GM18505 (cell line): ENCODE data around the gene WDR35.
"Not testable (repeated sequence)": the region's sequence is repeated elsewhere in the genome, so short reads cannot be mapped to it uniquely, and the experiment has no call there.

Experiments used
- ATAC-seq: cut with Tn5 transposase; IDR thresholded peaks from one replicate; pipeline ENCODE4 v1.9.1; 2021; ENCODE audit not compliant: unreplicated experiment
- POLR2A ChIP-seq: IDR thresholded peaks from 4 replicates; pipeline ENCODE4 v1.6.1; 2011; ENCODE audit warnings: borderline replicate concordance; ENCODE audit not compliant: insufficient read depth, insufficient read length; ENCODE audit errors: extremely low read depth

The WDR35 gene

DNA sequence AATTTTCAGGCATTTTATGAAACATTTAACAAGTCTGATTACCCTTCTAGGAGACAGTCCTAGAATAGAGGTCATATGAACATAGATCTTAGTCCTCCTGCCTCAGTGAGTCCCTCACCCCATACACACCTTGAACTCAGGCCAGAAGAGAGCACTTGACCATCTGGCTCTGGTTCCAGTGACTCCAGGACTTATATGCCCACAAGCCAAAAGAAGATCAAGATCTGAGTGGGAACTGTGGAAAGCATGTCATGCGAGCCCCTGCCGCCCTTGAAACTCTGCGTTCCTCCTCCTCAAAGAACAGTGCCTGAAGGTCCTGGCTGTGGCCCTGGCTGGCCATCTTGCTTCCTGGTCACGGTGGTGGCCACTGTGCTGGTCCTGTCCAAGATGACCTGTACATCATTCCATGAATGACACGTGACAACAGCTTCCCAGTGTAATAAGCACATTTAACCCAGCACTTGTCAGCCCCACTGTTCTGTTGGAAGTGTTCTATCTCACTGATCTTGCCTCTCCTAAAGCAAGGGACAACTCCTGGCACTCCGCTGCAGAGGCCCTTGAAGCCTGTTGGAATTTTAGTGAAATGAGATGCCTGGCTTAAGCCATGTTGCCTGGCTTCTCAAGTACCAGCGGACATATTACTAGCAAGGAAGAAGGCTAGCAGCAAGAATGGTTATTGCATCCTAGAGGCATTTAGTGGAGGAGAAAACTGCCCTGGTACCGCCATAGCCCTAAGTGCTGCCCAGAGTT is 105.8 kb downstream of the WDR35 start:
- ATAC-seq, result no peak
- TF ChIP-seq POLR2A, result no peak

DNA sequence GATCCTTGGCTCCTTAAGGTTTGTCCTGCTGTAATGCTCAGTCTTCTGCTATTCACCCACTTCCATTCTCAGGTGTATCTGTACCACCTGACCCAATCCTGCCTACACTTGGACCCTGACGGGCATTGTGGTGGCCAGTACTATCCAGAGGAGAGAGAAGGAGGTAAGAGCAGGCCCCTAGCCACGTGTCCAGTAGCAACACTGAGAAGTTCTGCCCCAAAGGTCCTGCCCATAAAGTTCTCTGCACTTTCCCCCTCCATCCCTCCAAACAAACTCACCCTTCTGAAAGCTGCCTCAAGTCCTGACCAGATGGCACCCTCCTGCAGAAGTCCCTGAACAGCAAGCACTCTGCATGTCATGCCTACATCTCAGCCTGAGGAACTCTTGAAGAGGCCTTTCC is 106.4 kb downstream of the WDR35 start:
- ATAC-seq, result no peak
- no peak for TF ChIP-seq POLR2A

DNA sequence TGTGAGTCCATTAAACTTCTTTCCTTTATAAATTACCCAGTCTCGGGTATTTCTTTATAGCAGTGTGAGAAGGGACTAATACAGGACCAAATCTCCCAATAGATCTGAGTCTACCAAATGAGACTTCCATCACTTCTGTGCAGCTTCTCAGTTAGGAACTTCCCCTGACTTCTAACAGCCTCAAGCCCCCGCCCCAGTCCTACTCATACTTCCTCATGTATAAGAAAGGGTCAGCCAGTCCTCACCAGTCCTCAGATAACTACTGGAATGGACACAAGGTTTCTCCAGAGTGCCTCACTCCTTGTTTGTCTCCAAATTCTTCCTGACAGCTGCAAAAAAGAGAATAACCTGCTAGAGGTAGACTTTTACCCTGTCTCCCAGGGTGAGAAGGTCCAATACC is 107.6 kb downstream of the WDR35 start:
- TF ChIP-seq POLR2A, result no peak
- no peak for ATAC-seq

DNA sequence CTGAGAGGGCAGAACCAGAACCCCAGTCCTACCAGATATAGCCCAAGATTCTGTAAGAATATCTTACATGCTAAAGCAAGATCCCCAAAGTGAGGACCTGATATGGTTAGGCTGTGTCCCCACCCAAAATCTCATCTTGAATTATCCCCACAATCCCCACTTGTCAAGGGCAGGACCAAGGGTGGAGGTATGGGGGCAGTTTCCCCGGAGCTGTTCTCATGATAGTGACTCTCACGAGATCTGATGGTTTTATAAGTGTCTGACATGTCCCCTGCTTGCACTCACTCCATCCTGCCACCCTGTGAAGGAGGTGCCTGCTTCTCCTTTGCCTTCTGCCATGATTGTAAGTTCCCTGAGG is 108.0 kb downstream of the WDR35 start:
- no peak for TF ChIP-seq POLR2A
- ATAC-seq, result no peak

DNA sequence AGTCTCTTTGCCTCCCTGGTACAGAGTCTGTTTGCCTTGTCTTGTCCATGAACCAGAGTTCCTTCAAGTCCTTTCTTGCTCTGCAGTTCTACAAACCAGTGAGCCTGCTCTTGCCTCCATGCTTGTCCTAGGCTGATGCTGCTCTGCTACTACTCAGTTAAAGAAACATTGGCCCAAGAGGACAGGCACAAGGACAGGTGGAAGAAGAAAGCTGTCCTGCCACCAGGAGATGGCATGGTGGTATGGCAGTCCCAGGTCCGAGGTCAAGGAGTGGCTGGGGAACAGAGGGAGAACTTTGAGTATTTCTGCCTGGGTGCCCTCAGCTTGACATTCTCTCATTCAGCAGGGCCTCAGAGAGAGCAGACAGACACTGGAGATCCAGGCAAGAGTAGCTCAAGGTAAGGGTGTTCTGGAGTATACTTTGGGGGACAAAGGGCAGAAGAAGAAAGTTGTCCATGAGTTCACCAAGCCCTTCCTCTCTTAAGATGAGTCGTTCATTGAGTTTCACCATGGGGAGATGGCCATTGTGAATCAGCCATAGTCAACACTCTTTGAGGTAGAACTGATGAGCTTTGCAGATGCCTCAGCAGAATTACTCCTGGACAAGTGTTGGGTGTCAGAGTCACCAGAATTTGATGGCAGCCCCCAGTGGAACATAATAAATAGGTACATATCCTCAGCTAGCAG is 108.5 kb downstream of the WDR35 start:
- ATAC-seq, result no peak

DNA sequence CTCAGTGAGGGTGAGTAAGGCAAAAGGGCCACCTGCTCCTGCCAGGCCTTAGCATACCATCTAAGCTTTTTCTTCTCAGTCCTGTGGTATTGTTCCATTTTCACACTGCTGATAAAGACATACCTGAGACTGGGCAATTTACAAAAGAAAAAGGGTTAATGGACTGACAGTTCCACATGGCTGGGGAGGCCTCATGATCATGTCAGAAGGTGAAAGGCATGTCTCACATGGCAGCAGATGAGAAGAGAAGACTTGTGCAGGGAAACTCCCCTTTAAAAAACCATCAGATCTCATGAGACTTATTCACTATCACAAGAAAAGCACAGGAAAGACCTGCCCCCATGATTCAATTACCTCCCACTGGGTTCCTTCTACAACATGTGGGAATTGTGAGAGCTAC is 109.7 kb downstream of the WDR35 start:
- ATAC-seq, result not testable (repeated sequence)

More for the DNA sequence above, 108.5 kb downstream of the WDR35 start:
- TF ChIP-seq POLR2A, result no peak

DNA sequence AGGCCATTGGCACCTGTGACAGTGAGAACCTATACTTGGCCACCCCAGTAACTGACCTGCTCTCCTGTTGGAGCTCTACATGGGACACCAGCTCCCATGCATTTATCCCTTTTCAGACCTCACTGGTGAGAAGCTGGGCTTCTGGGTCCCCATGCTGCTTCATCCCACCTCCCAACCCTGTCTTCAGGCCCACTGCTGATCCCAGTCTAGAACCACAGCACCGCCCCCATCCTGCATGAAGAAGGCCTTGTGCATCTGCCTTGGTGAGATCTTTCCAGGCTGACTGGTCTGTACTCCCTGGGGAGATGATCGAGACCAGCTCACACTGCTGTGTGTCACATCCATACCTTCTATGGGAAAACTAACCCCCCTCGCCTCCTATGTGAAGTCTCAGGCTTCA is 110.8 kb downstream of the WDR35 start:
- no peak for ATAC-seq
- no peak for TF ChIP-seq POLR2A

DNA sequence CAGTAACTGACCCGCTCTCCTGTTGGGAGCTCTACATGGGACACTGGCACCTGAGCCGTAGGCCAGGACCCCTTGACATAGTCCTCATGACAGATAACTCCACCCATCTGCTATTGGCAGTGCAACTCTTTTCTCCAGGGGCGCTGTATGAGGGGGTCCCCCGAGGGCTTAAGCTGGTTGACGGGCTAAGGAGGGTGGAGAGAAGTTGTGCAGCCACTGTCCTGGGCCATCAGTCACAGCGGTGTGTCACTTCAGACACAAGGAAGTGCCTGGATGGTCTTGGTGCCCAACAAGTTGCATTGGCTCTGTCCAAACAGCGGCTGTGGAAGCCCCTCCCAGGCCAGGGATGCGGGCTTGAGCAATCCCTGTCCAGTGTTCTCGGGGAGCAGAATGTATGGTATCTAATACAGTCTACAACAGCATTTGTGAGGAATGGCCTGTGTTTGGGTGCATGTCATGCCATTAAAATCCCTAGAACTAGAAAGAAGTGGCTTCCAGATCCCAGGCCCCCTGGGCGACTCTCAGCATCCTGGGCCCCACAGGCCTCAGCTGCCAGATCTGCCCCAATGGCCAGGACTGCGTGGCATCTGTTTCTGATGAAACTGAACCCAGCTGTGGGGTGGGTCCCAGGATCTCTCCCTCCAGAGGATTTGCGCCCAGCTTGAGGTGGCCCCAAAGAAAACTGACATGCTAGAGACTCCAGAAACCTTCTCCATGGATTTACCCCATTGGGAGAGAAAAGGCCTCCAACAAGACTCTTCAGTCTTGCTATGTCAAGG is 111.4 kb downstream of the WDR35 start:
- no peak for ATAC-seq
- no peak for TF ChIP-seq POLR2A

DNA sequence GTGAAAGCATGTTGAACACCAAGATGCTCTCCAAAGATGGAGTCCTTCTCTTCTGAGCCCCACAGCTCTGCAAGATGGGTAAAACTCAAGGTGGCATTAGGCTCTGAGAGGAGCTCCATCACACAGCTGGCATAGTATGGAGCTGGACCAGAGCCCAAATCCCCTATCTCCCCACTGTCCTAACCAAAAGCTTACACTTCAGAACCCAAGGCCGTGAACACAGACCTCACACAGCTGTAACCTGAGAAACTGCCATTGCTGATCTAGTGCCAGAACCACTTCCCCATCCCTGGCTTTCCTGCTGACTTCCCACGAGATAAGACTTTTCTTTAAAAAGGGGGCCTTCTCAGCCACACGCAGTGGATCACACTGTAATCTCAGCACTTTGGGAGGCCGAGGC is 113.2 kb downstream of the WDR35 start:
- no peak for ATAC-seq
- no peak for TF ChIP-seq POLR2A

DNA sequence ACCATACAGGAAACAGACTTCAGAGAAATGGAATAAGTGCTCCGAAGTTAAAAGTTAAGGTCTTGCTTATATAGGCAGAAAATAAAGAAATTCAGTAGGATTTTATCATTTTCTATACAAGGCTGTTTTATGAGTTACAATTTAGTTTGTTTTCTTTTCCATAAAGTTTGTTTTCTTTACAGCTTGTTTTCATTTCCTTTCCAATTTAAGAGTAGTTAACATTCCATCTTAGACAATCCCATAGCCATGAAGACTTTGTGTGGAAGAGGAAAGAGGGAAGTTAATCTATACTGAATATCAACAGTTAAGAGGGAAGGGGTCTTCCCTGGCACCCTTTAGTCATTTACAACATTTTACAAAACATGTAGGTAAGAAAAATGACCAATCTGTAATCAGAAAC is 114.6 kb downstream of the WDR35 start:
- TF ChIP-seq POLR2A, result no peak
- no peak for ATAC-seq

DNA sequence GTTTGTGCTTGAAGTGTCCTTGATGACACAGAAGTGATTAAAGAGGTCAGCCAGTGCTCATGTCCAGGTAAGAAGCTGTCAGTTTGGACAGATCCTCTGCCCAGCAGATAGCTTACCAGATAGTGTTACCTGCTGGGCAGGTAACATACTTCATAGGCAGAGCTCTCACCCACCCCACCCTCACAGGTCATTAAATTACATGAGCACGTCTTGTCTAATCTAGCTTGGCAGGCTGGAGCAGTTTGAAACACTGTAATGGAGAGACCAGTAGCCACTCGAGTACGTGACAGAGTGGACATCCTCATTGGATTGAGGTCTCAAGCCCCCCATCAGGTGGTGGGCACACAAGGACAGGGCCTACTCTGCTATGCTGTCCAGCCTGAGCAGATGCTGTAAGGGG is 115.2 kb downstream of the WDR35 start:
- ATAC-seq, result no peak
- TF ChIP-seq POLR2A, result no peak

DNA sequence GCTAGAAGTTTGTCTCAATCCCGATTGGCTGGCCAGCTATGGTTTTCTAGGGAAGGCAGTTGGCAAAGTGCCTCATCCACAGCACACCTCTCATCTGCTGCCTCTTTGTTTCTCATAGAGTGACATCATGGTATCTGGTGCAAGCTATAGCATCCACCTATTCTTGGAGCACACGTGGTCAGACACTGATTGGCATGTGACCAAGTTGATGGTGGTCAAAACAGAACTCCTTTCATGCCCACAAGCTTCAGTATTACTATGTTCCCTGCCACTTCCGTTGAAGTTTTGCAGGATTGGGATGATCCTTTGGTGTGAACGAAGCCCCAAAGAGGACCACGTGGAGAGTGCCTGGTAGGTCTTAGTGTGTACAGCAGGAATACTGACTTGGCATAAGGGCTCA is 116.9 kb downstream of the WDR35 start:
- no peak for ATAC-seq
- TF ChIP-seq POLR2A, result no peak

DNA sequence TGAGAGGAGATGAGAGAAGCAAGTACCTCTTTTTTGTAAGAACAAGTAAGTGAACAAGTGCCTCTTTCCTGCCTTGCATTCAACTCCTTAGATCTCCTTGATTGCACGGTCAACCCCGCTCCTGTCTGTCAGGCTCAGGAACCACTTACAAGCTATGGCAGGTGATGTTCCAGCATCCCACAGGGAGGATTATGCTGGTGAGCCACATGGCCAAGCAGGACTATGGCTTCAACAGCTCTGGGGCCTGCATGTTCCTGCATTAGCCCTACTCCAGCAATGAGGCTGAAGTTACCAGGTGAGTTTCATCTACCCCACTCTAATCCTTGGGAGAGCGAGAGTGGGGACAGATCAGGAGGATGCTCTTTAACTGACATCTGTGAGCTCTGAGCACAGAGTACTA is 117.6 kb downstream of the WDR35 start:
- ATAC-seq, result no peak
- TF ChIP-seq POLR2A, result no peak

DNA sequence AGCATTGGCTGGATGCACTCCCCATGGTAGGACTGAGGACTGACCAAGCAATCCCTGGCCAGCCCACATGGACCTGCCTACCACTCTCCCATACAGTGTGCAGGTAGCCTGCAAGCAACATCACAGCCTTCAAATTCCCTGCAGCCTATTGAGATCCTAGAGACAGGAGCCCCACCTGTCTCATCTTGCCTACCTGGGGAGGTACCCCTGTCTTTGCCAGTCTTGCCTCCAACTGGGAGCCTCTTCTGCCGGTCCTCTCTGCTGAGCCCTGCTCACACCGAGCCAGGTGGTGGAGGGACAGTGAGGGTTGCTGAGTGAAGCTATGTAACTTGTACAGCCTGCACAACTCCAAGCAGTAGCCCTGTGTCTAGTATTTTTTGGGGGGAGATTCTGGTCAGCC is 118.1 kb downstream of the WDR35 start:
- no peak for TF ChIP-seq POLR2A
- ATAC-seq, result no peak

DNA sequence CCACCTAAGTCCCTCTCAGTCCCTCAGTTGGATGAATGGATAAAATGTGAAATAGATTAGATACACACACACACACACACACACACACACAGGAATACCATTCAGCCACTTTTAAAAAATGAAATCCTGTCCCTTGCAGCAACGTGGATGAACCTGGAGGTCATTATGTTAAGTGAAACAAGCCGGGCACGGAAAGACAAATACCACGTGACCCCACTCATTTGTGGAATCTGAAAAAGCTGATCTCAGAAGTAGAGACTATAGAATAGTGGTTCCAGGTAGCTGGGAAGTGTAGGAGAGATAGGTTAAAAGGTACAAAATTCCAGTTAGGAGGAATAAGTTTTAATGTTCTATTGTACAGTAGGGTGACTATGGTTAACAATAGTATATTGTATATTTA is 119.1 kb downstream of the WDR35 start:
- no peak for TF ChIP-seq POLR2A

More for the DNA sequence above, 119.1 kb downstream of the WDR35 start:
- no peak for ATAC-seq
